HG03378 (cell line): ENCODE results near the gene RNF166.

ENCODE experiments used
- ATAC-seq: cut with Tn5 transposase; IDR thresholded peaks from one replicate; pipeline ENCODE4 v1.9.1; 2021; ENCODE audit warnings: mild to moderate bottlenecking, moderate library complexity; ENCODE audit not compliant: unreplicated experiment

Gene RNF166

DNA sequence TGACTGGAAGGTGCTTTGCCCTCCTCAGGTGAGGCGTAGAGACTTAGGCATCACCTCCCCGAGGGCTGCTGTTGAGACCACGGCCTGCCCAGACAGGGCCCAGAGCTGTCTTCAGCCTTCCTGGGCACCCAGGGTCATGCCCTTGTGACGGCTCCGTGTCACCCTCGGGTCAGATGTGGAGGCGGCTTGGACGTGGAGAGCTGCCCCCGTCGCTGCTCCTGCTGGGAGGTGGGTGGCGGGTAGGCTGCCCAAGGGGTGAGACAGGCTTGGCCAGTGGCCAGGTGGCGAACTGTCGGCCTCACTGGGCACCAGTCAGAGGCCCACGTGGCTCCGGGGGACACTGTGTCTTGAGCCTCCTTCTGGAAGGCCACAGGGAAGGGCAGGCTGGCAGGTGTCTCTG lies 11.0 kb downstream of the RNF166 start:
- no peak for ATAC-seq

DNA sequence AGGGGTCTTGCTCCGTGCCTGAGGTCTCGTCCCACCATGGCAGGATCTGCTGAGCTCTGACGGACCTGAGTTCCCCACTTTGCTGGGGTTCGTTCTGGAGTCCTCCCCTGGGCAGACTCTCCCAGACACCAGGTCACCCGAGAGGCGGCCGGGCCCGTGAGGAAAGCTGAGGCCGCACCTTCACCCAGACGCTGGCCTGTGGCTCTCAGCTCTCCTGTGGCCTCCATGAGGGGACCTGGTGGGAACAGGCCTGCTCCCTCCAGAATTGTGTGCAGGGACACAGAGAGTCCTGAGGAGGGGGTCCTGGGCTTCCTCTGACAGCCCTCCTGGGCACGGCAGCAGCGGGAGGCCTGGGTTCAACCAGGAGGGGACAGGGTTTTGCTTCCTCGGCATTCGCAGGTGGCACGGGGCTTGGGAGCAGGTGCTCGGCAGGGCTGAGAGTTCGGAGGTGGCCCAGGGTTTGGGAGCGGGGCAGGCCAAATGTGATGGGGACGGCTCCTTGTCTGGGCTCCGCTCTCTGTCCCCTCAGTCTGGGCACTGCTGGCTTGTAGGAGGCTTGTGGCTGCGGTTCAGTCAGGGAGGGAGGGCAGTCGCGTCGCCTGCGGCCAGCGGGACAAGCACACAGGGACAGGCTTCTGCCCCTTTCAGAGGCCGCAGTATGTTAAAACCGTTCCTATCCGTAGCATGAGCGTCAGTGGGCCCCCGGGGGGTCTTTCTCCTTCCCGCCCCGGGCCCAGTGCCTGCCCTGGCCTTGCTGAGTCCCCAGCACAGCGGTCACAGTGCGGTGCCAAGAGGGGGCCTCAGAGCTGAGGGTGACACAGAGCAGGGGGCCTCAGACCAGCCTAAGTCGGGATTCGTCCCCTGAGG lies 11.8 kb downstream of the RNF166 start:
- ATAC-seq, result no peak

GRCh38 chr16:88693420-88694177 lies 12.6 kb downstream of the RNF166 start:
- ATAC-seq, result no peak

DNA sequence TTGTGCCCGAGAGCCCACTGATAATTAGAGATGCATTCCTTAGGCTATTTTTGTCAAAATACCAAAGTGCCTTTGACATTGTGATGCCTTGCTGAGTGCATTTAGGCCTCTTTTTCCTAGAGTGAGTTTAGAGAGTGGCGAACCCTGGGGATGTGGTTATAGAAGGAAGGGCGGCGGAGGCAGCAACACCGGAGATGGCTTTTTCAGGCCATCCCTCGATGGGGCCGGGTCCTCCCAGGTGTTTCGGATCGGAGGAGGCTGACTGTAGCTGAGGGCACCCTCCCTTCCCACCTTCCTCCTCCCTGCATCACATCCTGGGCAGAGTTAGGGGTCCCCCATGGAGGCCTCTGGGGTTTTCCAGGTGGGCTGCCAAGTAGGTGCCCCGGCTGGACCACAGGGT lies 13.3 kb downstream of the RNF166 start:
- no peak for ATAC-seq

DNA sequence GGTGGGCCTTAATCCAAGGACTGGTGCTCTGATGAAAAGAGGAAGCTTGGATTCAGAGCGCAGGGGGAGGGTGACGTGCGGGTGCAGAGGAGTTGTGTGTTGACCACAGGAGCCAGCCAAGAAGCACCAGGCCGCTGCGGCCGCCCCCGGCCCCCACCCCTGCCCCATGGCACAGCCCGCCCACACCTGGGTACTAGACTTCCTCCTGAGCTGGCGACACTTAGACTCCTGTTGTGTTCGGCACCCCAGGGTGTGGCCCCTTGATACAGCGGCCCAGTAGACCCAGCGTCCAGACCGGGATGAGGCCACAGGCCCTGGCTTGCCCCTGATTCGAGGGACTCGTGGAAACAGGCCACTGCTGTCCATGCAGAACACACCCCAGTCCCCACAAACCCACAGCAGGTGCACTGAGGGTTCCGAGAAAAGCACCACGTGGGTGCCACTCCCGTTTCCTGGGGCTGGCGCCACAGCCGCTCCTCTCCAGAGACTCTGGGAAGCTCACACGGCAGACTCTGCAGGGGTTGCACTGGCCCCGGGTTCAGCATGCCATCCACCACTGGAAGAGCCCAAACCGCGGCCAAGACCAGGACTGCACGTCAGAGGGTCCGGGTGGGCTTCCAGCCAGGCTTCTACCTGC lies 14.2 kb downstream of the RNF166 start:
- no peak for ATAC-seq

DNA sequence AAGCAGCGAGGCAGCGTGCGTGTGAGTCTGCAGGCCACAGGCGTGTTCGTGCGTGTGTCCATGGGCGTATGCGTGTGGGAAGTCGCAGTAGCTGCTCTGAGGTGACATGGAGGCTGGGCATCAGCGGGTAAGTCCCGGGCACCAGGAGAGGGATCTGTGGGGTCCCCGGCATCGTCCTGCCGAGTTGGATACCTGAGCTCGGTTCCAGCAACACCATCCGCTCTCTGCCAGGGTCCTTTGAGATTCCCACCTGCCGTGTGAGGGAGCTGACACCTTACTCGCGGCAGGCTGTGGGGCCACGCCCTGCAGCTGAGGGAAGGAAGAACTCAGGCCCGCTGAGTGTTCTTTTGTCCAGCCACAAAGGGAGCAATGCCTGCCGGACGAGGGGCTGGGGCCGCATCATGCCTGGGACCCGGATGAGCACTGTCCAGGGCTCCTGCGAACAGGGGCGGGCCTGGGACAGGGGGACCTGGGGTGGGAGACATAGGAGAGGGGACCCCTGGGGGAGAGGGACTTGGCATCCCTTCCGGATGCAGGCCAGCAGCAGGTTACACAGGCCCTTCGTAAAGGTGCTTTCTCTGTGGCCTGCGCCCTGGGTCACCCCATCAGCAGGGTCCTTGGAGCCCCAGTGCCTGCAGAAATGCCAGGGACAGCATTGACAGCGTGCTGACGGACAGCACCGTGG lies 14.9 kb downstream of the RNF166 start:
- no peak for ATAC-seq

DNA sequence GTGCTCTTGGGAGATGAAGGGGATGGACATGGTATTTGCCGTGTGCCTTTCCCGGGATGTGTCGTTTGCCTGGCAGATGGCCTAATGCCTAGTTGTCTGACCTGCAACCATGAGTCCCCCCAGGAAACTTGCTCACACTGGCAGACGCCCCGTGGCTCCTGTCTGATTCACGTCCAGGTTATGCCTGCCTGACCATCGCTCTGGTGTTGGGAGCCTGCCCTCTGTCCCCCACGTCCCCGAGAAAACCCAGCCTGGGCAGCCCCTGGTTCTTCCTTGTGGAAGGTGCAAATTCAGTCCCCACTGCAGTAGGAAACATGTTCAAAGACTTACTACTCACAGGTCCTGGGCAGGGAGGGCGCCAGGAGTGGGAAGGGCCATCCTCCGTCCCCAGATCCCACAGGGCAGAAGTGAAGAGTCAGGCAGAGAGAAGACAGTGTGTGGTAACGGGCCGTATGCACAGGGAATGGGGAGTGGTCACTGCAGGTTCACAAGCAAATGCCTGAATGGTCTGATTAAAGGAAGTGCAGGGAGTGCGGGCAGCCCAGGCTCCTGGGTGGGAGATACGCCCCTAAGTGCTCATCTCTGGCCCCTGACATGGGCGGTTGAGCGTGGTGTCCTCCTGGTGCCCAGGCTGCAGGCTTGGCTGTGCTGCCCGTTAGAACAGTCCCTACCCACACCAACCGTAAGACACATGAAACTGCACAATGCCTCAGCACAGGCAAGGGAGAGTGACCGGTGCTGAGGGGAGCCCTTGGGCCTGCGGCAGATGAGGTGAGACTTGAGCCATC lies 15.7 kb downstream of the RNF166 start:
- ATAC-seq, result no peak

- ATAC-seq, result no peak
Measured at GRCh38 chr16:88688013-88688778, 18.0 kb downstream of the RNF166 start.

DNA sequence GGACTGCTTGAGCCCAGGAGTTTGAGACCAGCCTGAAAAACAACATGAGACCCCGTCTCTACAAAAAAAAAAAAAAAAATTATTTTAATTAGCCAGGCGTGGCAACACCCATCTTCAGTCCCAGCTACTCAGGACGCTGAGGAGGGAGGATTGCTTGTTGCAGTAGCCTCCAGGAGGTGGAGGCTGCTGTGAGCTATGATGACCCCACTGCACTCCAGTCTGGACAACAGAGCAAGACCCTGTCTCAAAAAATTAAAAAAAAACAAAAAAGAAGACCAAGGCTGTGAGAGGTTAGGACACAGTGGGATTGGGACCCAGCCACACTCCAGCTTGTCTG lies 18.6 kb downstream of the RNF166 start:
- ATAC-seq, result no peak

GRCh38 chr16:88687254-88687576 lies 19.0 kb downstream of the RNF166 start:
- no peak for ATAC-seq

DNA sequence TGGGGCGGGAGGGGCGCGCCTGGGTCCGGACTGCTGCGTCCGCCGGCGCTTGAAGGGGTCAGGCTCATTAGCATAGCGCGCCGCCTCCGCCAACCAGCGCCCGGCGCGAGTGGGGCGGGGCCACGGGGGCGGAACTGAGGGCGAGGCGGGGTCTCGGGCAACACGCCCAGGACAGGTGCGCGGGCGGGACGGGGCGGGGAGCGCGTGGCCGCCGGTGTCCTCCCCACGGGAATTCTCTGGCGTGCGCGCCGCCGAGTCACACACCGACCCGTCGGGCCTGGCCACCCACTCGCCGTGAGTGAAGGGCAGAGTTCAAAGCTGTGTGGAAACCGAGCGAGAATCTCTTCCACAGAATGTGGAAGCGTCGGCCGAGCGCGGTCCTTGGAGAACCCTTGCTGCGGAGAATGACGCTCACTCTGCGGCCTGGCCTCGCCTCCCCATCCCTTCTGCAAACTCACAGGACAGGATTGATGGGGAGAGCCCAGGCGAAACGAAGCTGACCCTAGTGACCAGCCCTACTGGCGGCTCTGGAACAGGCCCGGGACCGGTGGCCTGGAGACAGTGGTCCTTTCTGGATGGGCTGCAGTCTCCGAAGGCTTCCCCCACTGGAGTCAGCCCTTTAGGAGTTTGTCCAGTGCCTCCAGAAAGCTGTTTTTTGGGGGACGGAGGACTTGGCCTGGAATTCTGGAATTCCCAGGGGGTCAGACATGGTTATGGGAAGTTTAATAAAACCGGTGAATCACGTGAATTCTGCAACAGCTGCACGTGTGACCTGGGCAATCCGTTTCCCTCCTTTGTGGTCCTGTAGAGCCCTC lies 19.6 kb downstream of the RNF166 start, which contains the start of gene SNAI3:
Gene SNAI3 (minus strand): TSS at position 69 of the 815 bp plus-strand sequence. CDS start 101 bp downstream, outside the sequence.
- no peak for ATAC-seq

- ATAC-seq, result no peak
Measured at GRCh38 chr16:88686062-88686438, 20.2 kb downstream of the RNF166 start.

- no peak for ATAC-seq
Measured at GRCh38 chr16:88685156-88686061, 20.8 kb downstream of the RNF166 start.

DNA sequence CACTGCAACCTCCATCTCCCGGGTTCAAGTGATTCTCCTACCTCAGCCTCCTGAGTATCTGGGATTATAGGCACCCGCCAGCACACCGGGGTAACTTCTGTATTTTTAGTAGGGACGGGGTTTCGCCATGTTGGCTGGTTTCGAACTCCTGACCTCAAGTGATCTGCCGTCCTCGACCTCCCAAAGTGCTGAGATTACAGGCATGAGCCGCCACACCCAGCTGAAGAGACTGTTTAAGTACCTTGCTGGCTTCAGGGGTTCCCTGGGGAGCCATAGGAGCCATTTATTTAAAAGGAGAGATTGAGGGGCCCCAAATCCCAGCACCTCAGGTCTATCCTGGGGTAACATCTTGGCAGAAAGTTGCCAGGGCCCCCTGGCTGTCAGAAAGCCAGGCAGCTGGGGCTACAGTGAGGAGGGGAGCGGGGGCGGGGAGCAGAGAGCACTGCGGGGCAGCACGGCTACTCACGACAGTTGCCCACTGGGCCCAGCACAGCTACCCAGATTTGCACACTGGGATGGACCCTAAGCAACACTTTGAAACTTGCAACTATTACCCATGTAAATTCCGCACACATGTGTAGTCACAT lies 21.5 kb downstream of the RNF166 start:
- ATAC-seq, result no peak

- peak; percentile 46 for ATAC-seq
Measured at GRCh38 chr16:88681709-88682451, 24.3 kb downstream of the RNF166 start.

- no peak for ATAC-seq
Measured at GRCh38 chr16:88681084-88681680, 25.0 kb downstream of the RNF166 start.
